GM19240 (cell line): ENCODE data around the gene PLA2G4A.
A peak's percentile ranks its signal among the peaks of the same experiment; 100 is the strongest.

Experiments
- DNase-seq: peaks from one replicate; pipeline ENCODE4 v3.0.0; 2011; ENCODE audit warnings: low spot score; ENCODE audit not compliant: insufficient read length

PLA2G4A gene

DNA sequence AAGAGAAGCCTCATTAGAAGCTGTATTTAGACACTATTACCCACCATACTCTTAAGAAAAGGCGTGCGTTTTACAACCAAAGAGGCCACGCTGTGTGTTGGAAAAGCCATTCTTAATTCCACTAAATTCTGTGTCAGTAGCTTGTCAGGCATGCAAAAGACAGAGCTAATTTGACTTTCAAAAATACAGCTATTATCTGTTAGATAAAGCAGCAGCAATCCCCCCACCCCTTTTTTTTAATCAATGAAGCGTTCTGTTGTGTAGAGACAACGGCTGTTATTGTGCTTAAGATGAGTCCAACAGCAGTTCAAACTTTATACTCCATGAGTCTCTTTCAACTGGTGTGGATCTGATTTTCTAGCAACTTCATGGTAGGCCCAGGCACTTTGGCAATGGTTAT, 43.5 kb downstream of the PLA2G4A start:
- DNase-seq: no peak

DNA sequence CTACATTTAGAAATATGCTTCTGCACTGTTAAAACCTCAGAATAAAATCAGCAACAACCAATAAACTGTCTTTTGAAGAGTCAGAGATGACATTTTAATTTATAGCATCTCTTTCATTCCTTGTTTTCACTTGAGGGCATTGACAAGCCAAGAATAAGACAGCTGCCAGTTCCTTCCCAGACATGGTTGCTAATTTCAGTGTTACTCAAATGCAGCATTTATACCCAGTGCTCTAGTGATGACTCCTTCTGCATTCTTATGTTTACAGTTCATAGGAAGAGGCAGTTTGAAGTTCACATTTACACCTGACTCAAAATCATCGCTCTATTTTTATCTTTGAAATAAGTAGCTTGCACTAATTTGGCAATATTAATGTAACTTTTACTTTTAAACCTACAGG, 44.9 kb downstream of the PLA2G4A start:
- DNase-seq: no peak

DNA sequence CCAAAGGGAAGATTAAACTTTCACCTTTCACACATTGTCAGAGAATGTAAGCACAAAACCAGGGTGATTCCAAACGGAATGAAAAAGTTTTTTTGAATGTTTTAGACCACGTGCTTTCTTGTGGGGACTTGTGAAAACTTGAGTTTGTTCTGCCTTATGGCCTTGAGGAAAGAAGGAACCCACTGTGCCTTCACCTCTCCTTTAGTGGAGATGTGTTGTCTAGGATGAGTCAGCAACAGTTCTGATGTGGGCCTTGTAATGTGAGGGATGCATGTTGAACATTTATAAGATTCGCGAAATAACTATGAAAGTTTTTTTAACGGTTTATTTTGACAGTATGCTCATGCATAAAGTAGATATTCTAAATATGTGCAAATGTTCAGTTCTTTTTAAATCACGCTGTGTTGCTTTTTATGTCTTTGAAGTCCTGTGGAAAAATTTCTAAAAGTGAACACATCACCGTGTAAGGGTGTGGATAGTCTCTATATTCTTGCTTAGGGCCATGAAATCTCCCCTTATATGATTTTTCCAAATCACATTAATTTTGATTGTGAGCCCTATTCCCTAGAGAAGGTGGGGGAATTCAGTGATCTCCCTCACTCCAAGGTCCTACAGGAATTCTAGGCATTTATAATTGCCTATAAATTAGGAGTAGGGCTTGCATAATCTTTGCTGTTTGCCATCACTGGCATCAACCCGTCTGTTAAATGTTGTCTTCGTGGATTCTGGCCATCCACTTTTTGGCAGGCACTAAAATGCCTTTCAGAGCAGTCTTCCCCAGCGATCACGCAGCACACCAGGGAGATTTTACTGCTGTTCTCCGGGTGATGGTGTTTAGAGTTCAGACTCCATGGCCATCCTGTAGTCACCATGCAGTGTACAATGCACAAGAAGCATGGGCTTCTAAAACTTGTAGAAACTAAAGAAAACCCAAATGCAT, 47.4 kb downstream of the PLA2G4A start:
- DNase-seq: no peak

DNA sequence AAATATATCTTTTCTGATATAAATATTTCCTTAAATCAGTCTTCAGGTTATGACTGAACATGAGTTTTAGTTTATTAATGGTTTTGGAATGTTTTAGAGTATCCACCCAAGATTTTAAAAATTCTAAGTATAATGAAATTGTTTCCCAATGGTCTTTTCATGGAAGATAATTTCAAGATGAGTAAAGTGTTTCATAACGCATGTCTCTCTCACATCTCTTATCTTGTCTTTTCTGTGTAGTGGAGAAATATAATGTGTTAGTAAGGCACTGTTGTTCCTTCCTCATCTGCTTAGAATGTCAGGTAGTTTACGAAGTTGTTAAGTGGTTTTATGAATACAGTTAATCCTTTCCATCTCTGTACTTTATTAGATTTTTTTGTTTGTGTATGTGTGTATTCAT, 49.6 kb downstream of the PLA2G4A start:
- DNase-seq: no peak

DNA sequence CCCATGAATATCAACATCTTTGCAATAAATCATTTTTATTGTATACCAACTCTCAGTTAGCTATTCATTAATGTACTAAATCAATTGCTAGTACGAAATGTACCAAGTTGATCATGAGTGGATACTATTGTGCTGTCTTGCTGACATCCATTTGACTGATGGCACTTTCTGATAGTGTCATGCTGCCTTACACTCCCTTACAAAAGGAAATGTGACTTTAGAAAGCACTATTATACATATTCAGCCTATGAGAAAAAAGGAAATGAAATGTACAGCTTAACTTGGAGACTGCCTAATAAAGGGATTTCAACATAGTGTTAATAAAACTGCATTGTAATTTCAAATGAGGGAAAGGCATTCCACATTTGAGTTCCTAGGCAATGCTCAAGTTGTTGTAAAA, 52.2 kb downstream of the PLA2G4A start:
- DNase-seq: no peak

DNA sequence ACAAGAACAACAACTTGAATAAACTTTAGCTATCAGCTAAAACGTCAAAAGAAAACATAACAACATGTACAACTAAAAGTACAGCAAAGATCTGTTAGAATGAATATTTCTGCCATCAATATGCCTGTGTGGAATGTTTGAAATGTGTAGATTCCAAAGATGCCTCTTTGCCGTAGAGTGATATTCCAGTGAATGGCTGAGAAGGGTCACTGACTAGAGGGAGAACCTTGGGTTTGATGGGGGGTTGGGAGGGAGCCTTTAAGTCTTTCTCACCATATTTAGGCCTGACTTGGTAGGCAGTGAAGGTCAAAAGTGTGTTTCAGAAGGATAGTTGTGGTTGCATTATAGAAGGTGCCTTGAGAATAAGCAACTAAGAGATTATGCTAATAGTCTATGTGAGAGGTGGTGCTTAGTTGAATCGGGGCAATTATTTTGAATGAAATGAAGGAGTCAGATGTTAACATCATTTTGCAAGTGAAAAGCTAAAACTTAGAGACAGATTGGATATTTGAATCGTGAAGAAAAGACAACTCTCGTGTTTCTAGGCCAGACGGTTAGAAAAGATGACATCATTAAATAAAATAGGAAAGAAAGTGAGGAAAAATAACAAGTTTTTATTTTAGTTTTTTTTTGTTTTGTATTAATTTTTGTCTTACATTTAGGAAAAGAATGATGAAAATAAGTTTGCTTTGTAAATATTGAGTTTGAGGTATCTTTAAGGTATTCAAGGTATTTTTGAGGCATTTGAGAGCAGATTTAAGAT, 53.8 kb downstream of the PLA2G4A start:
- no peak for DNase-seq

DNA sequence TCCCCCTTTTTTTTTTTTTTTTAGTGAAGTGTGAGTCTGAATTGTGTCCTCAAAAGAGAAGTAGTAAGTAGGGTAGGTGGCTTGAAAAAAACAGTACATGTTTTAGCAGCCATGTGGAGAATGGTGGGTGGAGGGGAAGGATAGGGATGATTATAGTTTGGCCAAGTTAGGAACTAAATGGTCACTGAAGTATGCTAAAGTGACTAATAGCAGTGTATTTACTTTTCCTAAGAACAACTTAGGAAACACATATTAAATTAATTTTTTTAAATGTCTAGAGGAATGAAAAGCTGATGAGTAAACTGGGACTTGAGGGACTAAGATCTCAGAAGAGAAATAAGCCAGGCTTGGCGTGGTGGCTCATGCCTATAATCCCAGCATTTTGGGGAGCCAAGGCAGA, 55.5 kb downstream of the PLA2G4A start:
- DNase-seq: no peak

DNA sequence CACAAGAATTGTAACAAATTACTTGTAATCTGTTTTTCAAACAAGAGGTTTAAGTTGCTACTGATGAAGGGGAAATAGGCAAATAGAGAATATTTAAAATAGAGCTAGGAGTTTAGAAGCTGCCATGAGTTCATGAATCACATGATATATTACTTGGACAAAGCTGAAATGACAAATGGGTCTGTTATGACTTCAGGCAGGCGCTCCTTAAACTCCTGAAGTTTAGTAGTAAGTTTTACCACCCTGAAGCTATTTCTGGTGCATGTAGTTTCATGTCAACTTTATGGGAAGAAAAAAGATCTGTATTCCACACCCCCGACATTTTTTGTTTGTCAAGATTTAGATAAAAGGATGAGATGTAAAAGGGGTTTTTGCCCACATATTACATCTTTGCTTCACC, 58.5 kb downstream of the PLA2G4A start:
- DNase-seq: no peak

DNA sequence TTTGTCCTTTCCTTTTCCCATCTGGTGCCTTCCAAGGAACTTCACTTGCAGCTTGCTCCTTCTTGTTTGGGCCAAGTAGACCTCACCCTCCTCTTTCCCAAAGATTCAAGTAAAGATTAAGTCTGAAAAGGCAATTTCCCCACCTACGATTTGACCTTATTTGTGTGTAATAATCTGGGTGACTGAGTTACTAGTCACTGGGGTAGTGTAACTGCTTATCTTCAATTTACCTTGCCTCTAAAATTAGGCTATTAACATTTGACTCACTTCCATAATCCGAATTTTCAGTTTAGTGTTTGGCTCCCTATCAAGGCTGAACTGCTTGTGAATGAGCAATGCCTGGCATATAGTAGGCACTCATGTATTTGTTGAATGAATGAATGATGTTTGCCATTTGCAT, 59.6 kb downstream of the PLA2G4A start:
- no peak for DNase-seq

DNA sequence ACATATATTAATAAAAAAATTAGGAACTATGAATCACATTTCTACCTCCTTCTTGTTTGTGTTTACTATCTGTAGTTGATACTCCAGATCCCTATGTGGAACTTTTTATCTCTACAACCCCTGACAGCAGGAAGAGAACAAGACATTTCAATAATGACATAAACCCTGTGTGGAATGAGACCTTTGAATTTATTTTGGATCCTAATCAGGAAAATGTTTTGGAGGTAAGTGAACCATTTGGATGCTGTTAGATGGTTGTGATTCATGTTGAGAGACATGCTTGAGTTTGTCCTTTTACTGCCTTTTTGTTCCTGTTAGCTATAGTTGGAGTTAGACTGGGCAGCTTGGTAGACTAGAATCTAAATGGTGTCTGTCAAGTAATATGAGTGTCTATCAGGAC, 64.2 kb downstream of the PLA2G4A start:
- no peak for DNase-seq

DNA sequence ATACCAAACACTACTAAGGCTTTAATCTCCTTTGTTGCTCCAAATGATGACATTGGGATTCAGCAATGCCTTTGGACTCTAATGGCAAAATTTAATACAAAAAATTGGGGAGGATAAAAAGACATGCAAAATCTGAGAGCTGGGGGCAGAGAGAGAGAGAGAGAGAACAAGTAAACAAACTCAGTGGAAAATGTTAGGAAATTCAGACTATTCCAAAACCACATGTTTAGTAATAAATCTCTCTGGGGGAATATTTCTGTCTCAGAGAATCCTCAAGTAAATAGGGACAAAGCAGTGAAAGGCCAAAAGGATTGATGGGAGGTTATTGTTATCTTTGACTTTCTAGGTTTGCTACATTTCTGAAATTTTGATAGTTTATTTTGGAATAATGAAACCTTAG, 65.7 kb downstream of the PLA2G4A start:
- DNase-seq: no peak

DNA sequence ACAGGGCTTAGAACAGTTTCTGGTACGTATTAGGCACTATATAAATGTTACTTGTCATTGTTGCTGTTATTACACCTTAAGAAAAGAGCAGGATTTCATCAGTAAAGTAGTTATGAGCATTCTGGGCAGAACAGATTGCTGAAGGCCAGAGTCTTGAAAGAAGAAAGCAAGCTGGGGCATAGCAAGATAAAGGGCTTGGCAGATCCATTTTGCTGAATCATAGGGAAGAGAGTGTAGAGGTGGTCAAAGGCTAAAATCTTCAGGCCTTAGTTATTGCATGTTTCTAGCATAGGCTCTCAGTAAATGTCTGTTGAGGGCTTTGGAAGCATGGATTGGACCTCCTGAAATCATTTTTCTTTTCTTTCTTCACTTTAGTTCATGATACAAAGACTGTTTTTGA, 67.5 kb downstream of the PLA2G4A start:
- DNase-seq: no peak

DNA sequence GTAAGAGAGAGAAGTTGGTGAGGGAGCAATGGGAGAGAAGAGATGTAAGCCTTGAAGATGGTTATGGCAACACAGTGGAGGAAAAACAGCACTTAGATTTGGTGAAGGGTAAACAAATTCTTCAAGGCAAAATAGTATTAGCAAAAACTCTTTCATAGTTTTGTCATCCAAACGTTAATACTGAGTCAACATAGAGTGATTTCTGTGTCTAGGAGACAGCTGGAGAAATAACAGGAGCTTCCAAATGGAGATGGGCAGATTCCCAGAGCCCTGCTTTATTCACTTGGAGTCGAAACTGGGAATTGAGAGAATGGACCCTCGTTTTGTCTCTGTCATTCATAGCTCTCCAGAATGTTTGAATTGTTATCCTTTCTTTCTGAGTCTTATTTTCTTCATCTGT, 68.3 kb downstream of the PLA2G4A start:
- DNase-seq: no peak

DNA sequence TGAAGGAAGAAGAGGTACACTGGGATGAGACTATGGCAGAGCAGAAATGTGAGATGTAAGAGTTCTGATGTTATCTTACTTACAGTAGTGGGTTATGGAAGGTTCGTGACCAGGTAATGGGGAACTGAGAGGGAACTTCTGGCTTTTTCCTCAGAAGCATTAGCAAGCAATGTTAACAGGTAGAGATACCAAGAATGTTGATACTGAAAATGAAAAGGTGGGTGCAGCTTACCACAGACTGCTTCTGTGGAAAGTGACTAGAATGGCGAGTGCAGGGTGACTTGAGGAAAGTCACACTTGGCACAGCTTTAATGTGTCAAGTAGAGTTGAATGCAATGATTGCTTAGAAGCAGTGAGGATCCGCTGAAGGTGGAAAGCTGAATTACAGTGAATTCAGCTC, 70.8 kb downstream of the PLA2G4A start:
- peak; percentile 5 for DNase-seq

DNA sequence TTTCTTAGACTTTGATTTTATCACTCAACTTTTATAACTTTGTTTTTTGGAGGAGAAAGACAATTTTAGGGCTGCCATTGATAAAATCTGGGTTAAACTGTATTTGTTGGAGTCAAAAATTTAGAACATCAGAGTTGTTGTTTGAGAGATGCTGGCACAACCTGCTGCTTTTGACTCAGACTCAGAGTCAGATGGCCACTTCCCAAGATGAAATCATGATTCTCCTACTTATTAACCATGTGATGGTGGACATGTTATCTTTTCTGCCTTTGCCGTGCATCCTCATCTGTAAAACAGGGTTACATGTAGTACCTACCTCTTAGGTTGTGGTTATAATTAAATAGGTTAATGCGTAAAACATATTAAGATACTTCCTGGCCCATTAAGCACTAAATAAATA, 71.2 kb downstream of the PLA2G4A start:
- DNase-seq: no peak

DNA sequence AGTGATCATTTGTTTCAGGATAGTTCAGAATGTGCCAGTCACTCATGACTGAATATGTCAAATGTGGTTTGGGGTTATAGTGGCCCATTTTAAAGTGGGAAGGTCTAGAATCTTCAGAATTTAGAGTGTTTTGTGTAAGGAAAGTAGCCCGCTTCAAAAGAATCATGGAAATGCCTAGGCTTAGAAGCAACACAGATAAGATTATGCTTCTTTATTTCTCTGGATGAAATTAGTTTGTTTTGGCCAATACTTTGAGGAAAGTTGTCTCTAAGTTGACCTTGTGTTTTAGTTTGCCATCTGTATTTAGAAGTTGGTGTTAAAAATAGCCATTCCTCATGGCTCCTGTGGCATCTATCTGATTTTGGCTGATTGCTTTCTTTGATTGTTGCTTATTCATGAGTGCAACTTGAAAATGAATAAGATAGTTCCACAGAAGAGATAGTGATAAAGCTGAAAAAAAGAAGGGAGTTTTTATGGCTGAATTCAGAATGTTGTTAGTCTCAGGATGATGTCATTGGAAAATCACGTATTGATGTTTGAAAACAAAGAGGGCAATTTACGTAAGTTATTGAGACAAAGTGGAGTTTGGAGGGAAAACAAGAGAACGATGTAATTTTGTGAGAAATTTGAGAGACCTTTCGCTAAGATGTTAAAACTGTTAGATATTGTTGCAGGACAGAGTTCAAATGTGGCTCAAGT, 71.9 kb downstream of the PLA2G4A start:
- no peak for DNase-seq

DNA sequence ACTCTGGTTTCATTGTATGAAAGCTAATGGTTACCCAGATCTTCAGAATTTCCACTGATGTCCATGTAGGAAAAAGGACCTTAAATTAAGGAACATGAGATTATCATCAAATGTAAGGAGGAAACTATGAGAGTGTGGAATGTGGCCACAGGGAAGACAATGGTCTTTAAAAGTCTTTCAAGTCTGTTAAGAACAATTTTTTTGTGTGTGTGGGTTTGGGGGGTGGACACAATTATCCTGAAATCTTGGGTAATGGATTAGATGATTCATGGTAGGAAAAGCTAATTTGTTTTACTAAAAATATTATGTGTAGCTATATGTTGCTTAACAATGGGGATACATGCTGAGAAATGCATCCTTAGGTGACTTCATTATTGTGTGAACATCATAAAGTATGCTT, 72.9 kb downstream of the PLA2G4A start:
- no peak for DNase-seq

DNA sequence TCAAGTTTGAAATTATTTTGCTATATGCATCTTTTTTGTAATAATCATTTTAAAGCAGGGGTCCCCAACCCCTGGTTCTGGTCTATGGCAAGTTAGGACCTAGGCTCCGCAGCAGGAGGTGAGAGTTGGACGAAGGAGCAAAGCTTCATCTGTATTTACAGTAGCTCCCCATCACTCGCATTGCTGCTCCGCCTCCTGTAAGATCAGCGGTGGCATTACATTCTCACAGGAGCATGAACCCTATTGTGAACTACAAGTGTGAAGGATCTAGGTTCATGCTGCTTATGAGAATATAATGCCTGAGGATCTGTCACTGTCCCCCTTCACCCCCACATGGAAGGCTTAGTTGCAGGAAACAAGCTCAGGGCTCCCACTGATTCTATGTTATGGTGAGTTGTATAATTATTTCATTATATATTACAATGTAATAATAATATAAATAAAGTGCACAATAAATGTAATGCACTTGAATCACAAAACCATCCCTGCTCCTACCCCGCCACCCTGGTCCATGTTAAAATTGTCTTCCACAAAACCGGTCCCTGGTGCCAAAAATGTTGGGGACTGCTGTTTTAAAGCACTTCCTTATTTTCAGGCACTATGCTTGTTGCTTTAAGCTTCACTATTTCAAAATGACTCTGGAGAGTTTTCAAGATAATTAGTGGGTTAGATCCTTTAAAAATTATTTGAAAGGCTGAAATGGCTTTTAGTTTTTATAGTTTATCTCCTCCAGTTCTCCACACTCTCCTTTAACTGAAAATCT, 74.8 kb downstream of the PLA2G4A start:
- DNase-seq: no peak

DNA sequence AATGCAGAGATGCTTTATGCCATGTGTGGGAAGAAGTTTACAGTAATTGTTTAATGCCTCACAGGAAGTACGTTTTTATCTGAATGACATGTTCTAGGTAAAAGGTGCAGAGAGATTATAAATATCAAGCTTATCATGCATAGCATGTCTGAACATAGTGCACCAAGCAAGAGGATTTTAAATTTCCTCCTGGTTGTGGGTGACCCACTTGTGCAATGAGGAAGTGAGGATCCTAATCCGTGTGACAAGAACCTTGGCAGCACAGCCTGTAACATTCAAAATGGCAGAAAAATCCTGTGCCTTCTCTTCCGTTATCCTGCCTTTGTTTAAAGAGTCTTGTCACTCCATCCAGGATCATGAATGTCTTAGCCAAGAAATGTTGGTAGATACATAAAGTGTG, 75.6 kb downstream of the PLA2G4A start:
- no peak for DNase-seq

DNA sequence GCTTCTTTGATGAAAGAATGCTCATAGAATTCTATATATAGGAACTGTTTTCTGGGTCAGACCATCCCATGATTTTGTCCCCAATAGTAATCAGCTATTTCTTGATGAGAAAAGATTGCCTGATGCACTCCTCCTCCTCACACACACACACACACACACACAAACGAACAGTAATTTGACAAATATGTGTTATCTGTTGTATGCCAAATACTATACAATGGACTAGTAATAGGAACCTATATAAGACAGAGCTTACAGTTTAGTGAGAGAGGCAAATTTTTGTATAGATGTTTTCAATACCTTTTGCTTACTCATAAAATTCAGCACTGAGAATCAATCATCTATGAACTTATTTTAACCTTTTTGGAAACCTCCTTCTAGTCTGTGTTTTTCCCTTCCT, 76.8 kb downstream of the PLA2G4A start:
- no peak for DNase-seq

DNA sequence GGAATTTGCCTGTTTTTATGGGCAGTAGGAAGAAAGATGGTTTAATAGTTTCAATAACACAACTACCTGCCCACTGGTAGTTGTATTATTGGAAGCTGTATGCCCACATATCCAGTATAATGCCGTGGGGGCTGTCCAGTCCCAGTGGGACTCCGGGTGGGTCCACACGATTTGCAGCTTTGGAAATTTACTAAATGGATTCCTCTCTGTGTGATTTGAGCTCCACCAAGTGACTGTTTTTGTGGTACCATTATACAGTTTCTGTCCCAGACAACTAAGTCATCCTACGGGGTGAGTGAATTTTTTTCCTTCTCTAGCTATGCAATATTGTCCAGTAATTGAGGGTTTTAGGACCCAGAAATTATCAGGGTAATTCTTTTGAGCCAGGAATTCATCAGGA, 86.8 kb downstream of the PLA2G4A start:
- no peak for DNase-seq
